ENCODE results near the gene GALNT13.

GALNT13 gene

DNA sequence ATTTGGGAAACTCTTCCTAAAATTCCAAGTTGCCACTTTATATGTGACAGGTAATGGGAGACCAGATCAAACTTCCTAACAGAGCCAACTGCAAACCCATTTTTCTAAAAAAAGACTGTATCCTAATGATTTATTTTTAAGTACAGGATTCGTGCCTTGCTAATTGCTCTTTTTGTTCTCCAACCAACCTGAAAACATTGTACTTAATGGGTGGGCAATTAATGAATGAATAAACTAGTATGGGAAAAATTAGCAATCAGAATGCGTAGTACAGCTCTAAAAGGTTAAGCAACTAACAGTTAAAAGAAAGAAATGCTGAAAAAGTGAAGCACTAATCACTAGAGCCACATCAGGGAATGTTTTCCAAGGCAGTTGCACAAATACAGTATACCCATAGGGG is 609.6 kb downstream of the GALNT13 start:
- no peak for TF ChIP-seq ZNF274 (IDR thresholded peaks at IDR 0.05; ENCODE audit: low read depth, low read length)
- H3K4me3 ChIP-seq (ENCODE audit: low read length): no peak overlapping the region

DNA sequence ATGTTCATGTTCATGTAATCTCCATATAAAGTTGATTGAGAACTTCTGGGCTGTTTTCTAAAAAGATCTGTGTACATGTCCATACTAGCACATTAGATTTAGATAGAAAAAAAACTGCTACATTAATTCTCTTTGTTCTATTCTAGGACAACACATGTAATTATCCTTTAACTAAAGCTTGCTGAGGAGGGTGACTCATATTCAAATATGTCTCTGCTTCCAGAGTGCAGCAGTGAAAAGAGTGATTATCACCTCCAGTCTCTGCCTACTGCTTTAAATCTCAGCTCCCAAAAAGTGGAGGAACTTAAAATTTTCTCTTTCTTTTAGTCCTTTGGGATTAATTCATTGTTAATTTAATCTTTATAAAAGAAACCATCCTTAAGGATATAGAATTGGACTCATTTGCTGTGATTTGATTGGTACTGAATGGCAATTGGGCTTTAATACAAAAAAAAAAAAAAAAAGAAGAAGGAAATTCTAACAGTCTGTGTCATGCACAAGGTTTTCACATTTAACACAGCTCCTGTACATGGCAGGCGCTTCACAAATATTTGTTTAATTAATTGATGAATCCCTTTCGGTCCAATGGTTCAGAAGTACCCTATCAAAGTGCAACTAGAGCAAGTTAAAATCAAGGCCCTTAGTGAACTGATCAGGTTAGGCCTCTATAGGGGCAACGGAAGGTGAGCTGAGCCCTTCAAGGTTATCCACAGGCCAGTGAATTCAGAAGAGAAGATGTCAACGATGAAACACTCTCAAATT is 612.8 kb downstream of the GALNT13 start:
- no peak for TF ChIP-seq ZNF274 (IDR thresholded peaks at IDR 0.05; ENCODE audit: low read depth, low read length)
- H3K4me3 ChIP-seq (ENCODE audit: low read length): no peak overlapping the region

DNA sequence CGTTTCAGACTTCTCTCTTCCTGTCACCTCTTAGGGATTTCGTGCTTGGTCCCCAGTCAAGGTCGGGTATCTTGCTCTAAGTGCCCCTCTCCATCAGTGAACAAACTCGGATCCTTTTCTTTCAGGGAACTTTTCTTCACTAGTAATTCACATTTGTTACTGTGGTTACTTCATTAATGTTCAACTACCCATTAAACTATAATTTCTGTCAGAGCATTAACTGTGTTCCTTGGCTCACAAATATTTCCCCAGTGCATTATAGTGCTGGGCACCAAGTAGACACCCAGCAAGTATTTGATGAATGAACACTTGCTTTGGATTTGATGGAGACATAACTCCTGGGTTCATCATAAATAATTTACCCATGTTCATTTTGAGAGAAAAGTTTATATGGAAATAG is 617.1 kb downstream of the GALNT13 start:
- no peak overlapping the region; the same call in 1 of the 2 replicates for H3K4me3 ChIP-seq (ENCODE audit: low read length)
- no peak for TF ChIP-seq ZNF274 (IDR thresholded peaks at IDR 0.05; ENCODE audit: low read depth, low read length)

DNA sequence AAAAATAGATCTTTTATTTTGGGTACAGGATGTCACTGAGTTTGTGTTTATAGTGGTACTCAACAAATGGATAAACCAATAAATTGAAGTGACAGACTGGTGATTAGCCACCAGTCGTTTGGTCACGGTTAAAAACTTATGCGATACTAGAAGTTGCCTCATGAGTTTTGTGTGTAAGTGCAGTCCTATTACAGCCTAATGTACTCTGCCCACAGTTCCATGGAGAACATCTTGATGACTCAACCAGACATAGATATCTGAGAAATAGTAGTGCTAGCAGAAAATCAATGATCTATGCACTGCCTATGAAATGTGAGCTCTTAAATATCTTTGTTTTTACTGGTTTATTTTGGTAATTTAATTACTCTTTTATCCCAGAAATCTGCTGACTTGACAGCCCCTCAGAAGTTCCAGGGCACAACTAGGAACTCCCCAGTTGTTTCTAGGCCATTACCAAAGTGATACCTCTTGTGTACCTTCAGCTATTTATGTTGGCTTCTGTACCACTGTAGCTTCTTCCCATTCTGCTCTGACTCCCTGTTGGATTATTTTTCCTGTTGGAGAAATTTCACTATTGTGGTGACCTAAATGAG is 617.6 kb downstream of the GALNT13 start:
- no peak for TF ChIP-seq ZNF274 (IDR thresholded peaks at IDR 0.05; ENCODE audit: low read depth, low read length)
- no peak overlapping the region; the same call in 1 of the 2 replicates for H3K4me3 ChIP-seq (ENCODE audit: low read length)

DNA sequence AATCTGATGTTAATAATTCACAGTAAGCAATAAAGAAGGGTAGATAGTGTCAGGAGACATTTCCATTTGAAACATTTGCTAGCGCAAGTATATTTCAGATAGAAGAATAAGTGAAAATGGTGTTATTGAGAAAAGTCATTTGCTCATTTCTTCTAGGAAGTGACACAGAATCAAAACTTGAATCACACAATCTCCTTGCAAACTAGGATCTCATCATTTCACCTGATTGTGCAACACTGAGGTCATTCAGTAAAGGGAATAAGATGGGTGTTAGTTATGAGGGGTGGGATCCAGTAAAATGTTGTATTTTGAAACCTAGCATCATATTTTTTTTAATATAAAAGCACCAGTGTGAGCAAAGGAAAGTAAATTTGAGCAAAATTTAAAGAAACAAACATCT is 618.8 kb downstream of the GALNT13 start:
- TF ChIP-seq ZNF274 (IDR thresholded peaks at IDR 0.05; ENCODE audit: low read depth, low read length): no peak
- H3K4me3 ChIP-seq (ENCODE audit: low read length): no peak overlapping the region

DNA sequence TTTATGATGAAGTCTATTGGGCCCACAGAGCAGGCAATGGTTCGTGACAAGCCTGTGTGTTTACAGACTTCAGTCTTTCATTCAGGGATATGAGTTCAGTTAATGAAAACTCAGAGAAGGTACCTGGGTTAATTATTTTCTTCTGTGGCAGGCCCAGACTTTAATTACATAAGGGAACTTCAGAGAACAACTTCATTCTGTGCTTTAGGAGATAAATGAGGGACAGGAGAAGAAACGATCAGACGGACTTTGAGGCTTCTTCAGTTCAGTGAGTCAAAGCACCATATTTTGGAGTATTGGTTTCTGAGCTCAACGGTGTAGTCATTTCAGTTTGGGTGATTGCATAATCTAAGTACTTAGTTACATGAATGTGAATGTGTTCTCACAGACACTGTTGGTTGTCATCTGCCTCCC is 623.7 kb downstream of the GALNT13 start:
- no peak for TF ChIP-seq ZNF274 (IDR thresholded peaks at IDR 0.05; ENCODE audit: low read depth, low read length)
- no peak overlapping the region for H3K4me3 ChIP-seq (ENCODE audit: low read length)

DNA sequence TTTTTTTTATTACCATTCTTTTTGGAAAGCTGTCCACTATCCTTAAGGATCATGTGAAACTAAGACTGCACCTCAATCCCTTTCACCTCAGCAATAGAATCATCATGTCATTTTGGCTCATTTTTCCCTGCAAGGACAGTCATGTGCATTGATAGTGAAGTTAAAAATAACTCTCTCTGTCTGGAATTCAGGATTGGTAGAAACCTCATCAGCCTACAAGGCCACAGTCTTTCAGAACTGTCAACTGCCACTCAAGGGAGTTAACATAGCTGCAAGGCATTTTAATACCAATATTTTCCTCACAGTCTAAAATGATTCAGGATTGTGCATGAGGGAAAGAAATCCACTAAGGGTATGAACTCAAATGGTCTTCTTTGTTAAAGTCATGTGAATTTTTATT is 625.3 kb downstream of the GALNT13 start:
- H3K4me3 ChIP-seq (ENCODE audit: low read length): no peak overlapping the region

More for the DNA sequence above, 625.3 kb downstream of the GALNT13 start:
- no peak for TF ChIP-seq ZNF274 (IDR thresholded peaks at IDR 0.05; ENCODE audit: low read depth, low read length)
